Muscle layer of colon (tissue), 2 donors: ENCODE measurements around the gene ACCSL.
A peak's percentile ranks its signal among the peaks of the same experiment; 100 is the strongest.

ENCODE experiments used
- H3K27ac ChIP-seq: one replicate; pipeline ENCODE4 v1.7.0; 2013; ENCODE audit warnings: low read depth, mild to moderate bottlenecking, low read length, moderate library complexity
- H3K27me3 ChIP-seq, 2 donors: one replicate each; pipeline ENCODE4 v1.7.0; 2013; ENCODE audit warnings: low read length in 2 of 2, mild to moderate bottlenecking in 2 of 2; ENCODE audit not compliant: insufficient read depth in 2 of 2, control insufficient read depth in 1 of 2
- H3K36me3 ChIP-seq: one replicate; pipeline ENCODE4 v1.7.0; 2013; ENCODE audit warnings: mild to moderate bottlenecking, low read length; ENCODE audit not compliant: insufficient read depth
- H3K4me1 ChIP-seq: one replicate; pipeline ENCODE4 v1.7.0; 2013; ENCODE audit warnings: mild to moderate bottlenecking, low read length; ENCODE audit not compliant: insufficient read depth
- H3K4me3 ChIP-seq, 2 donors: one replicate each; pipeline ENCODE4 v1.7.0; 2013; ENCODE audit warnings: low read length in 2 of 2, low read depth in 1 of 2, mild to moderate bottlenecking in 1 of 2, moderate library complexity in 1 of 2
- H3K9ac ChIP-seq: one replicate; pipeline ENCODE4 v1.7.0; 2013; ENCODE audit warnings: low read length
- H3K9me3 ChIP-seq: one replicate; pipeline ENCODE4 v1.7.0; 2013; ENCODE audit warnings: mild to moderate bottlenecking, low read length
- donor health status: abdominal sarcoma.
- donor health status: Adenocarcinoma of cecum.

ACCSL gene

GRCh38 chr11:44034639-44035038 is 13.1 kb upstream of the ACCSL start:
- Histone ChIP-seq H3K9me3 (no peaks in the 10 kb centered on the region), H3K27me3 (no peaks in the 10 kb centered on the region), H3K4me1 (peaks cover 22% of the 10 kb centered on the region), H3K9ac (no peak overlapping the region), H3K4me3 (no peak overlapping the region), H3K36me3 (no peaks in the 10 kb centered on the region), H3K27ac (no peak overlapping the region)

- H3K27ac ChIP-seq = no peak overlapping the region
- H3K27me3 ChIP-seq = no peaks in the 10 kb centered on the region
- no peaks in the 10 kb centered on the region for H3K36me3 ChIP-seq
- H3K4me3 ChIP-seq = no peak overlapping the region
- no peaks in the 10 kb centered on the region for H3K9me3 ChIP-seq
- H3K4me1 ChIP-seq = peaks cover 9% of the 10 kb centered on the region
- peak overlapping the region; percentile 9 for H3K9ac ChIP-seq
These were observed 10.7 kb upstream of the ACCSL start for GRCh38 chr11:44036811-44037657.

GRCh38 chr11:44037658-44037998 is 10.2 kb upstream of the ACCSL start:
- Histone ChIP-seq H3K4me3 (no peak overlapping the region), H3K9ac (peak overlapping the region; percentile 9), H3K36me3 (no peaks in the 10 kb centered on the region), H3K4me1 (peaks cover 9% of the 10 kb centered on the region), H3K27ac (no peak overlapping the region), H3K9me3 (no peaks in the 10 kb centered on the region), H3K27me3 (no peaks in the 10 kb centered on the region)

GRCh38 chr11:44043157-44043556 is 4.6 kb upstream of the ACCSL start:
- Histone ChIP-seq H3K9me3 (no peaks in the 10 kb centered on the region), H3K9ac (no peak overlapping the region), H3K4me3 (no peak overlapping the region), H3K4me1 (no peaks in the 10 kb centered on the region), H3K27me3 (no peaks in the 10 kb centered on the region), H3K27ac (no peak overlapping the region), H3K36me3 (no peaks in the 10 kb centered on the region)

- H3K9ac ChIP-seq = no peak overlapping the region
These were observed 1.6 kb upstream of the ACCSL start for GRCh38 chr11:44046182-44046581.

GRCh38 chr11:44047298-44047697 is 483 bp upstream of the ACCSL start:
- no peaks in the 10 kb centered on the region for H3K9me3 ChIP-seq
- no peaks in the 10 kb centered on the region for H3K4me1 ChIP-seq
- no peak overlapping the region for H3K9ac ChIP-seq
- no peaks in the 10 kb centered on the region for H3K36me3 ChIP-seq
- no peaks in the 10 kb centered on the region for H3K27me3 ChIP-seq
- H3K4me3 ChIP-seq = no peak overlapping the region
- H3K27ac ChIP-seq = no peak overlapping the region

More at GRCh38 chr11:44046182-44046581, 1.6 kb upstream of the ACCSL start:
- no peaks in the 10 kb centered on the region for H3K36me3 ChIP-seq
- no peaks in the 10 kb centered on the region for H3K9me3 ChIP-seq
- H3K27me3 ChIP-seq = no peaks in the 10 kb centered on the region
- H3K4me3 ChIP-seq = no peak overlapping the region
- H3K27ac ChIP-seq = no peak overlapping the region
- no peaks in the 10 kb centered on the region for H3K4me1 ChIP-seq

- H3K27ac ChIP-seq = no peak overlapping the region
- no peaks in the 10 kb centered on the region for H3K9me3 ChIP-seq
- no peaks in the 10 kb centered on the region for H3K36me3 ChIP-seq
- no peak overlapping the region for H3K9ac ChIP-seq
- no peaks in the 10 kb centered on the region for H3K27me3 ChIP-seq
- H3K4me3 ChIP-seq = no peak overlapping the region
- H3K4me1 ChIP-seq = no peaks in the 10 kb centered on the region
These were observed 2.1 kb downstream of the ACCSL start for GRCh38 chr11:44049832-44050231.

- no peak overlapping the region for H3K27ac ChIP-seq
- no peak overlapping the region for H3K4me3 ChIP-seq
- H3K27me3 ChIP-seq = no peaks in the 10 kb centered on the region
- no peaks in the 10 kb centered on the region for H3K36me3 ChIP-seq
- no peaks in the 10 kb centered on the region for H3K4me1 ChIP-seq
- H3K9me3 ChIP-seq = no peaks in the 10 kb centered on the region
- no peak overlapping the region for H3K9ac ChIP-seq
These were observed 3.4 kb downstream of the ACCSL start for GRCh38 chr11:44051171-44051570.

- Histone ChIP-seq H3K4me1 (no peaks in the 10 kb centered on the region), H3K27ac (no peak overlapping the region), H3K9ac (no peak overlapping the region), H3K4me3 (no peak overlapping the region), H3K9me3 (no peaks in the 10 kb centered on the region), H3K27me3 (no peaks in the 10 kb centered on the region), H3K36me3 (no peaks in the 10 kb centered on the region)
These were observed 9.6 kb downstream of the ACCSL start for GRCh38 chr11:44057340-44057739.

- no peaks in the 10 kb centered on the region for H3K4me1 ChIP-seq
- no peaks in the 10 kb centered on the region for H3K9me3 ChIP-seq
- H3K4me3 ChIP-seq = no peak overlapping the region
- no peak overlapping the region for H3K27ac ChIP-seq
- H3K36me3 ChIP-seq = no peaks in the 10 kb centered on the region
- no peak overlapping the region for H3K9ac ChIP-seq
- H3K27me3 ChIP-seq = no peaks in the 10 kb centered on the region
These were observed 10.5 kb downstream of the ACCSL start for GRCh38 chr11:44058275-44058674.

GRCh38 chr11:44065161-44065661 is 17.4 kb downstream of the ACCSL start:
- no peaks in the 10 kb centered on the region for H3K9me3 ChIP-seq
- H3K9ac ChIP-seq = peak overlapping the region; percentile 49
- peak overlapping the region; percentile 94 for H3K27ac ChIP-seq

More at GRCh38 chr11:44065161-44065661, 17.4 kb downstream of the ACCSL start:
- Histone ChIP-seq H3K36me3 (peaks cover 6% of the 10 kb centered on the region), H3K27me3 (no peaks in the 10 kb centered on the region), H3K4me3 (peak overlapping the region in 1 of 2 donors; percentile 89), H3K4me1 (peaks cover 11% of the 10 kb centered on the region)
